Neural cell (in vitro differentiated cells): ENCODE data around the gene TMA7B. TPM values are rescaled to one million over a fixed set of nuclear protein-coding genes. Genes with fewer than 3 reads are reported as not detected.

ENCODE experiments used
- H2AFZ ChIP-seq: fragments of 200-600, 300-800 bp; sonication (generic), shearing (Covaris generic); 2 replicates; pipeline ENCODE4 v1.6.0; 2014; ENCODE audit warnings: low read depth, mild to moderate bottlenecking, antibody characterized with exemption, low read length, moderate library complexity
- H3F3A ChIP-seq: fragments of 200-600 bp; shearing (Covaris generic); 2 replicates; pipeline ENCODE4 v1.6.1; 2016; ENCODE audit warnings: mild to moderate bottlenecking, moderate library complexity, mixed read lengths, antibody characterized with exemption, low read length; ENCODE audit not compliant: insufficient read depth, poor library complexity, severe bottlenecking
- H3K27ac ChIP-seq: fragments of 200-600, 300-800 bp; sonication (generic), shearing (Covaris generic); 2 replicates; pipeline ENCODE4 v1.5.1; 2014; ENCODE audit warnings: mild to moderate bottlenecking, low read length, moderate library complexity
- H3K27me3 ChIP-seq: fragments of 300-800, 200-600 bp; sonication (generic), shearing (Covaris generic); 2 replicates; pipeline ENCODE4 v1.6.0; 2014; ENCODE audit warnings: mild to moderate bottlenecking, low read depth, low read length, moderate library complexity; ENCODE audit not compliant: insufficient read depth
- H3K36me3 ChIP-seq: fragments of 300-800, 200-600 bp; sonication (generic), shearing (Covaris generic); 2 replicates; pipeline ENCODE4 v1.5.1; 2014; ENCODE audit warnings: mild to moderate bottlenecking, antibody characterized with exemption, low read length, moderate library complexity; ENCODE audit not compliant: insufficient read depth
- H3K4me2 ChIP-seq: fragments of 300-800, 200-600 bp; sonication (generic), shearing (Covaris generic); 2 replicates; pipeline ENCODE4 v1.6.0; 2014; ENCODE audit warnings: mild to moderate bottlenecking, low read length
- H3K4me3 ChIP-seq: fragments of 300-800, 200-600 bp; sonication (generic), shearing (Covaris generic); 2 replicates; pipeline ENCODE4 v1.5.1; 2014; ENCODE audit warnings: mild to moderate bottlenecking, low read length, moderate library complexity
- H3K79me2 ChIP-seq: fragments of 200-600 bp; shearing (Covaris generic); replicated peaks from 2 replicates; pipeline ENCODE4 v1.6.0; 2014; ENCODE audit warnings: mild to moderate bottlenecking, low read length, moderate library complexity; ENCODE audit not compliant: insufficient read depth
- H3K9ac ChIP-seq: fragments of 300-800, 200-600 bp; sonication (generic), shearing (Covaris generic); 2 replicates; pipeline ENCODE4 v1.6.1; 2016; ENCODE audit warnings: mild to moderate bottlenecking, low read length, mixed read lengths
- H3K9me2 ChIP-seq: fragments of 200-600 bp; shearing (Covaris generic); 2 replicates; pipeline ENCODE4 v1.6.1; 2016; ENCODE audit warnings: mild to moderate bottlenecking, low read length, mixed read lengths; ENCODE audit not compliant: insufficient read depth
- H3K9me3 ChIP-seq: fragments of 200-600, 300-800 bp; sonication (generic), shearing (Covaris generic); 2 replicates; pipeline ENCODE4 v1.6.1; 2016; ENCODE audit warnings: mild to moderate bottlenecking, mixed run types, low read length, moderate library complexity, mixed read lengths
- H4K20me1 ChIP-seq: fragments of 200-600 bp; shearing (Covaris generic); 2 replicates; pipeline ENCODE4 v1.6.1; 2016; ENCODE audit warnings: mild to moderate bottlenecking, mixed run types; ENCODE audit not compliant: insufficient read depth
- EP300 ChIP-seq: fragments of 450-650 bp; conservative IDR thresholded peaks from 2 replicates; pipeline ENCODE4 v1.6.1; 2014; ENCODE audit warnings: antibody characterized with exemption, mild to moderate bottlenecking, moderate library complexity; ENCODE audit not compliant: poor library complexity, severe bottlenecking
- EZH2 ChIP-seq: fragments of 200-600, 300-800 bp; shearing (Covaris generic), sonication (generic); IDR thresholded peaks from 2 replicates; pipeline ENCODE4 v1.6.1; 2014; ENCODE audit warnings: antibody characterized with exemption, low read length, borderline replicate concordance, mild to moderate bottlenecking; ENCODE audit not compliant: insufficient read depth, poor library complexity, severe bottlenecking
- MXI1 ChIP-seq: fragments of 450-650 bp; conservative IDR thresholded peaks from 2 replicates; pipeline ENCODE4 v1.6.1; 2014; ENCODE audit warnings: antibody characterized with exemption, mild to moderate bottlenecking; ENCODE audit not compliant: poor library complexity, severe bottlenecking
- POLR2AphosphoS5 ChIP-seq: IDR thresholded peaks from 2 replicates; pipeline ENCODE4 v1.6.1; 2012
- RAD21 ChIP-seq: fragments of 450-650 bp; conservative IDR thresholded peaks from 2 replicates; pipeline ENCODE4 v1.6.1; 2014; ENCODE audit warnings: antibody characterized with exemption, mild to moderate bottlenecking, moderate library complexity
- SMC3 ChIP-seq: fragments of 450-650 bp; conservative IDR thresholded peaks from 2 replicates; pipeline ENCODE4 v1.6.1; 2014; ENCODE audit warnings: antibody characterized with exemption, mild to moderate bottlenecking, moderate library complexity; ENCODE audit not compliant: poor library complexity
- TAF1 ChIP-seq: IDR thresholded peaks from 2 replicates; pipeline ENCODE4 v1.6.1; 2012; ENCODE audit warnings: low read depth
- polyA plus RNA-seq: library from polyadenylated mRNA; depleted of rRNA; stranded (reverse); fragments of >200 nt; gene quantifications from 2 replicates; pipeline ENCODE4 v1.2.3, GENCODE V29; 2014
- TF ChIP-seq, protein P1 (sequence below): fragments of 450-650 bp; IDR thresholded peaks from 2 replicates; pipeline ENCODE4 v1.5.1; 2014; ENCODE audit warnings: antibody characterized with exemption, mild to moderate bottlenecking, moderate library complexity; ENCODE audit not compliant: poor library complexity, severe bottlenecking
- TF ChIP-seq, protein P2 (sequence below): IDR thresholded peaks from 2 replicates; pipeline ENCODE4 v1.6.1; 2012; ENCODE audit warnings: borderline replicate concordance

TMA7B gene
- polyA plus RNA-seq, 1 donor from 2014 or later, result not detected

DNA sequence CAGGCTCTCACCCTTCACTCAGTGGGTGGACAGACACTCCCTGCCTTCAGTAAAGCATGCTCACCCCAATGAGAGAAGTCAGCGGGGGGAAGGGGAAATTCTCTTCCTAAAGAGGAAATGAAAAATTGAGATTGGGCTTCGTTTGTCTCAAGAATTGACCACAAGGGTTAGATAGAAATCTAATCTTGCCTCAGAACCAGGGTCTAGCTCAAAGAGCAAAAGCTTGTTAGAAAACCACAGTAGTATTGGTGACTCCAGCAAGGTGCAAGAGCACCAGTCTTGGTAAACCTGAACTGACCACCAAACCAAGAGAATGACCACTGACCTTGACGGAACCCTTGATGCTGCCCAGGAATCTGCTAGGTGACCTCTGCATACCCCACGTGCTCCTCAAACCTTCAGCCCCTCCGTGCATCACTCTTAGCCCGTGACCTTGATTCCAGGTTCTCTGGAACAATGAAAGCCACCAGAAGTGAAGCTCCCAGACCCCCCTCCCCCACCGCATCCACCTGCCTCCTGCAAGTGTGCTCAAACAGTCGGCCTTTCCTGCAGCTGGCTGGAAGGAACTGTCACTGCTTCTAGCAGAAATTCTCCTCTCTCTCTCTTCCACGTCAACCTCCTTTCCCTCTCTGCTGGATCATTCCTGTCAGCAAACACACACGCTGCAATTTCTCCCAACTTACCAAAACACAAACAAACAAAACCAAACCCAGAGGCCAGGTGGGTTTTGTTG, 3.1 kb upstream of the TMA7B start:
- H3K4me3 ChIP-seq, result no peak overlapping the region
- H3K27me3 ChIP-seq, result no peaks in the 10 kb centered on the region
- H4K20me1 ChIP-seq, result no peaks in the 10 kb centered on the region
- H3K9me3 ChIP-seq, result no peaks in the 10 kb centered on the region
- no peak overlapping the region for H2AFZ ChIP-seq
- TF ChIP-seq EP300 (no peak), MXI1 (no peak), EZH2 (no peak), RAD21 (no peak), TAF1 (no peak), POLR2AphosphoS5 (no peak), SMC3 (no peak)
- TF ChIP-seq, protein P1, sequence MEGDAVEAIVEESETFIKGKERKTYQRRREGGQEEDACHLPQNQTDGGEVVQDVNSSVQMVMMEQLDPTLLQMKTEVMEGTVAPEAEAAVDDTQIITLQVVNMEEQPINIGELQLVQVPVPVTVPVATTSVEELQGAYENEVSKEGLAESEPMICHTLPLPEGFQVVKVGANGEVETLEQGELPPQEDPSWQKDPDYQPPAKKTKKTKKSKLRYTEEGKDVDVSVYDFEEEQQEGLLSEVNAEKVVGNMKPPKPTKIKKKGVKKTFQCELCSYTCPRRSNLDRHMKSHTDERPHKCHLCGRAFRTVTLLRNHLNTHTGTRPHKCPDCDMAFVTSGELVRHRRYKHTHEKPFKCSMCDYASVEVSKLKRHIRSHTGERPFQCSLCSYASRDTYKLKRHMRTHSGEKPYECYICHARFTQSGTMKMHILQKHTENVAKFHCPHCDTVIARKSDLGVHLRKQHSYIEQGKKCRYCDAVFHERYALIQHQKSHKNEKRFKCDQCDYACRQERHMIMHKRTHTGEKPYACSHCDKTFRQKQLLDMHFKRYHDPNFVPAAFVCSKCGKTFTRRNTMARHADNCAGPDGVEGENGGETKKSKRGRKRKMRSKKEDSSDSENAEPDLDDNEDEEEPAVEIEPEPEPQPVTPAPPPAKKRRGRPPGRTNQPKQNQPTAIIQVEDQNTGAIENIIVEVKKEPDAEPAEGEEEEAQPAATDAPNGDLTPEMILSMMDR, result no peak
- TF ChIP-seq, protein P2, sequence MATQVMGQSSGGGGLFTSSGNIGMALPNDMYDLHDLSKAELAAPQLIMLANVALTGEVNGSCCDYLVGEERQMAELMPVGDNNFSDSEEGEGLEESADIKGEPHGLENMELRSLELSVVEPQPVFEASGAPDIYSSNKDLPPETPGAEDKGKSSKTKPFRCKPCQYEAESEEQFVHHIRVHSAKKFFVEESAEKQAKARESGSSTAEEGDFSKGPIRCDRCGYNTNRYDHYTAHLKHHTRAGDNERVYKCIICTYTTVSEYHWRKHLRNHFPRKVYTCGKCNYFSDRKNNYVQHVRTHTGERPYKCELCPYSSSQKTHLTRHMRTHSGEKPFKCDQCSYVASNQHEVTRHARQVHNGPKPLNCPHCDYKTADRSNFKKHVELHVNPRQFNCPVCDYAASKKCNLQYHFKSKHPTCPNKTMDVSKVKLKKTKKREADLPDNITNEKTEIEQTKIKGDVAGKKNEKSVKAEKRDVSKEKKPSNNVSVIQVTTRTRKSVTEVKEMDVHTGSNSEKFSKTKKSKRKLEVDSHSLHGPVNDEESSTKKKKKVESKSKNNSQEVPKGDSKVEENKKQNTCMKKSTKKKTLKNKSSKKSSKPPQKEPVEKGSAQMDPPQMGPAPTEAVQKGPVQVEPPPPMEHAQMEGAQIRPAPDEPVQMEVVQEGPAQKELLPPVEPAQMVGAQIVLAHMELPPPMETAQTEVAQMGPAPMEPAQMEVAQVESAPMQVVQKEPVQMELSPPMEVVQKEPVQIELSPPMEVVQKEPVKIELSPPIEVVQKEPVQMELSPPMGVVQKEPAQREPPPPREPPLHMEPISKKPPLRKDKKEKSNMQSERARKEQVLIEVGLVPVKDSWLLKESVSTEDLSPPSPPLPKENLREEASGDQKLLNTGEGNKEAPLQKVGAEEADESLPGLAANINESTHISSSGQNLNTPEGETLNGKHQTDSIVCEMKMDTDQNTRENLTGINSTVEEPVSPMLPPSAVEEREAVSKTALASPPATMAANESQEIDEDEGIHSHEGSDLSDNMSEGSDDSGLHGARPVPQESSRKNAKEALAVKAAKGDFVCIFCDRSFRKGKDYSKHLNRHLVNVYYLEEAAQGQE, result no peak
- H3K36me3 ChIP-seq, result no peaks in the 10 kb centered on the region
- no peaks in the 10 kb centered on the region for H3F3A ChIP-seq
- no peak overlapping the region for H3K27ac ChIP-seq
- no peaks in the 10 kb centered on the region for H3K79me2 ChIP-seq
- H3K4me2 ChIP-seq, result no peak overlapping the region
- no peaks in the 10 kb centered on the region for H3K9me2 ChIP-seq
- H3K9ac ChIP-seq, result no peak overlapping the region

DNA sequence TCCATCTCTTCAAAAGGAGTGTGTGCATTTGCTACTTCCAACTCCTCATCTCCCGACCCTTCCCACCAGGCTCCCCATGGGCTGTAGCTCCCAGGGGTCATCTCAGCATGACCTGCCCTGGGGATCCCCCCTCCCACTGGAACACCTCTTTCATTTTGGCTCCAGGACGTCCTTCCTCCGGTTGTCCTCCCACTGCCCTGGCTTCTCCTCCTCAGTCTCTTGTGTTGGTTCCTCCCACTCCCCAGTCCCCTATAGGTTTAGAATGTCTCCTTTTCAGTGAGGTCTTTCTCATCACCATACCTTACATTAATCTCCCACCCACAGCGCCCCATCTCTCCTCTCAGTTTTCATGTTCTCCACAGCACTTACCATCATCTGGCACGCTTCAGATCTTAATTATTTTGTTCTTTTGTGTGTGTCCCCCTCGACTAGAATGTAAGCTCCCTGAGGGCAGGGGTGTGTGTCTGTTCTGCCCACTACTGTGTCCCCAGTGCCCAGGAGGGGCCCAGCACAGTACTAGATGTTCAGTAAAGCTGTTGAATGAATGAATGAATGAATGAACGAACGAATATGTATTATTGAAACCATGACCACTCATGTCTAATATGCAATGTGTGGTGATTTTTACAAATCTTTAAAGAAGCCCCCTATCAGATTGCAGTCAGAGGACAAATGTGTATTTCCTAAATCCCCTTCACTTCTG, 2.0 kb upstream of the TMA7B start:
- Histone ChIP-seq H3K4me2 (no peak overlapping the region), H3K9me3 (no peaks in the 10 kb centered on the region), H3K4me3 (no peak overlapping the region), H3K9me2 (no peaks in the 10 kb centered on the region), H2AFZ (no peak overlapping the region), H3K9ac (no peak overlapping the region), H3K79me2 (no peaks in the 10 kb centered on the region), H3K36me3 (no peaks in the 10 kb centered on the region), H3K27ac (no peak overlapping the region), H3K27me3 (no peaks in the 10 kb centered on the region), H3F3A (no peaks in the 10 kb centered on the region), H4K20me1 (no peaks in the 10 kb centered on the region)
- TF ChIP-seq, protein P1, result no peak
- TF ChIP-seq EZH2, result no peak
- TF ChIP-seq TAF1, result no peak
- TF ChIP-seq RAD21, result no peak
- TF ChIP-seq SMC3, result no peak
- no peak for TF ChIP-seq POLR2AphosphoS5
